ENCODE data around the gene ISLR. TPM values are rescaled to one million over a fixed set of nuclear protein-coding genes. Genes with fewer than 3 reads are reported as not detected.

ISLR gene, protein sequence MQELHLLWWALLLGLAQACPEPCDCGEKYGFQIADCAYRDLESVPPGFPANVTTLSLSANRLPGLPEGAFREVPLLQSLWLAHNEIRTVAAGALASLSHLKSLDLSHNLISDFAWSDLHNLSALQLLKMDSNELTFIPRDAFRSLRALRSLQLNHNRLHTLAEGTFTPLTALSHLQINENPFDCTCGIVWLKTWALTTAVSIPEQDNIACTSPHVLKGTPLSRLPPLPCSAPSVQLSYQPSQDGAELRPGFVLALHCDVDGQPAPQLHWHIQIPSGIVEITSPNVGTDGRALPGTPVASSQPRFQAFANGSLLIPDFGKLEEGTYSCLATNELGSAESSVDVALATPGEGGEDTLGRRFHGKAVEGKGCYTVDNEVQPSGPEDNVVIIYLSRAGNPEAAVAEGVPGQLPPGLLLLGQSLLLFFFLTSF
- not detected in 3 replicates for polyA plus RNA-seq
- polyA plus RNA-seq (2011; ENCODE audit: low read depth) = not detected
- polyA plus RNA-seq (2011; cell fraction: cytosol; rRNA removed) = not detected in 2 replicates
- not detected in 2 replicates for polyA plus RNA-seq (2011; cell fraction: nucleus; rRNA removed)
- not detected in 2 replicates for polyA plus RNA-seq (2012; ENCODE audit: low replicate concordance)
- not detected in 3 replicates for polyA minus RNA-seq
- not detected for polyA minus RNA-seq (2011; cell fraction: cytosol; rRNA and poly(A)+ RNA removed)
- polyA minus RNA-seq (2011; cell fraction: nucleus; rRNA and poly(A)+ RNA removed) = not detected in 2 replicates

DNA sequence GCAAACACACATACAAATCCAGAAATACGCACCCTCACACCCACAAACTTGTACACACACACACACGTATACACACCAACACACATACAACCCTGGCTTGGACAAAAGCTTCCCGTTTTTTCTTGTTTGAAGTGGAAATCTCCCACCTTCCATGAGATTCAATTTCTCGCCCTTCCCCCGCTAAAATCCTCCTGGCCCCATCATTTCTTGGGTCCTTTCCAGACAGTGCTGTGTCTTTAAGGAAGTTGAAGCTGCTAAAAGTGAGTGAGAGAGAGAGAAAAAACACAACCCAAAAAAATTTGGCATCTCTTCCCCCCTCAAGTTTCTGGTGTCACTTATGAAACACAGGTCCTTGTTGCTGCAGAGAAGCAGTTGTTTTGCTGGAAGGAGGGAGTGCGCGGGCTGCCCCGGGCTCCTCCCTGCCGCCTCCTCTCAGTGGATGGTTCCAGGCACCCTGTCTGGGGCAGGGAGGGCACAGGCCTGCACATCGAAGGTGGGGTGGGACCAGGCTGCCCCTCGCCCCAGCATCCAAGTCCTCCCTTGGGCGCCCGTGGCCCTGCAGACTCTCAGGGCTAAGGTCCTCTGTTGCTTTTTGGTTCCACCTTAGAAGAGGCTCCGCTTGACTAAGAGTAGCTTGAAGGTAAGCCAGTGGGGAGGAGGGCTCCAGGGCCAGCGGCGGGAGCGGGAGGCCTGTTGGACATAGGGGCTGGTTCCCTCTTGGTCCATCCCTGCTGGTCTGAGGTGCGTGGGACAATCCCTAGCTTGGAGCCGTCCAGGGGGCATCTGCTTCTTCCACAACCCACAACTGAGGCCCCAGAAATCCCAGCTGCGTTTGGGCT, at the start of gene ISLR:
Gene ISLR (plus strand): TSS at position 331 of the 839 bp plus-strand sequence. CDS start 1,149 bp downstream, outside the sequence.
- dilution Hi-C loops (cut with MboI; ENCODE audit: extremely low pct_ligation_motif_present, low sequenced_read_pairs) = no loop called here
- Histone ChIP-seq H3K9ac (ENCODE audit: control insufficient read depth, extremely low read depth, insufficient read depth, low read length) (no peak within 1 kb of the TSS), H2AFZ (ENCODE audit: control insufficient read depth, low read length) (no peak within 1 kb of the TSS), H3K4me3 (ENCODE audit: control insufficient read depth in 2 of 3, extremely low read depth in 1 of 3, insufficient read depth in 2 of 3, low read depth in 1 of 3, low read length in 3 of 3) (no peak within 1 kb of the TSS), H3K79me2 (ENCODE audit: control insufficient read depth, insufficient read depth, low read length) (no peaks in the 10 kb centered on the region), H3K27ac (ENCODE audit: control insufficient read depth, insufficient read depth, low read length) (no peak within 1 kb of the TSS), H3K4me1 (ENCODE audit: control insufficient read depth, extremely low read depth, insufficient read depth, low read length) (no peaks in the 10 kb centered on the region), H3K36me3 (ENCODE audit: control insufficient read depth in 2 of 2, extremely low read depth in 1 of 2, insufficient read depth in 2 of 2, low read length in 2 of 2) (no peaks in the 10 kb centered on the region), H3K9me3 (ENCODE audit: control insufficient read depth, low read depth, low read length) (no peaks in the 10 kb centered on the region), H3K9me1 (ENCODE audit: control insufficient read depth, extremely low read depth, insufficient read depth, low read length) (no peaks in the 10 kb centered on the region), H3K4me2 (ENCODE audit: control insufficient read depth, extremely low read depth, insufficient read depth, low read depth, low read length) (no peak within 1 kb of the TSS), H3K27me3 (ENCODE audit: control insufficient read depth, extremely low read depth, insufficient read depth, low read length) (peaks cover 27% of the 10 kb centered on the region), H4K20me1 (ENCODE audit: control insufficient read depth, extremely low read depth, insufficient read depth, low read length) (no peaks in the 10 kb centered on the region)
- FAIRE-seq (no peak), DNase-seq (ENCODE audit: low read depth, low spot score) (no peak)
- no peak for TF ChIP-seq EZH2 (IDR thresholded peaks at IDR 0.05; ENCODE audit: low read length)
- TF ChIP-seq, protein P1, sequence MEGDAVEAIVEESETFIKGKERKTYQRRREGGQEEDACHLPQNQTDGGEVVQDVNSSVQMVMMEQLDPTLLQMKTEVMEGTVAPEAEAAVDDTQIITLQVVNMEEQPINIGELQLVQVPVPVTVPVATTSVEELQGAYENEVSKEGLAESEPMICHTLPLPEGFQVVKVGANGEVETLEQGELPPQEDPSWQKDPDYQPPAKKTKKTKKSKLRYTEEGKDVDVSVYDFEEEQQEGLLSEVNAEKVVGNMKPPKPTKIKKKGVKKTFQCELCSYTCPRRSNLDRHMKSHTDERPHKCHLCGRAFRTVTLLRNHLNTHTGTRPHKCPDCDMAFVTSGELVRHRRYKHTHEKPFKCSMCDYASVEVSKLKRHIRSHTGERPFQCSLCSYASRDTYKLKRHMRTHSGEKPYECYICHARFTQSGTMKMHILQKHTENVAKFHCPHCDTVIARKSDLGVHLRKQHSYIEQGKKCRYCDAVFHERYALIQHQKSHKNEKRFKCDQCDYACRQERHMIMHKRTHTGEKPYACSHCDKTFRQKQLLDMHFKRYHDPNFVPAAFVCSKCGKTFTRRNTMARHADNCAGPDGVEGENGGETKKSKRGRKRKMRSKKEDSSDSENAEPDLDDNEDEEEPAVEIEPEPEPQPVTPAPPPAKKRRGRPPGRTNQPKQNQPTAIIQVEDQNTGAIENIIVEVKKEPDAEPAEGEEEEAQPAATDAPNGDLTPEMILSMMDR (optimal IDR thresholded peaks at IDR 0.05 in 1 of 3, IDR thresholded peaks at IDR 0.05 in 1 of 3, conservative IDR thresholded peaks at IDR 0.05 in 1 of 3; ENCODE audit: extremely low read depth in 1 of 3, insufficient read depth in 2 of 3, low read length in 3 of 3) = no peak

DNA sequence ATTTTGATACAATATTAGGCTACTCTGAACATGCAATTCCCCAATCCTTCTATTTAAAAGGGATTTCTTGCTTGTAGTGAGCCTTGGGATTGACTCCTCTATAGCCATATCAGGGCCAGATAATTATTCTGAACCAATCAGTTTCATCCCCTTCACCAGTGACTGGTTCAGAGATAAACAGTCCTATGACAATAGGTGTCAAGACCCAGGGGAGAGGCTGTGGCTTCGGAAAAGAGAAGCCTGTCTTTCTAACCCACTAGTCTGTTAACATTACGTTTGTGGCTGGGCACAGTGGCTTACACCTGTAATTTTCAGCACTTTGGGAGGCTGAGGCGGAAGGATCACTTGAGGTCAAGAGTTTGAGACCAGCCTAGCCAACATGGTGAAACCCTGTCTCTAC, 49.3 kb upstream of the ISLR start:
- DNase-seq (ENCODE audit: low read depth, low spot score) = no peak
- Histone ChIP-seq H3K4me3 (ENCODE audit: control insufficient read depth in 2 of 3, extremely low read depth in 1 of 3, insufficient read depth in 2 of 3, low read depth in 1 of 3, low read length in 3 of 3) (no peak overlapping the region), H3K4me2 (ENCODE audit: control insufficient read depth, extremely low read depth, insufficient read depth, low read depth, low read length) (no peak overlapping the region), H3K79me2 (ENCODE audit: control insufficient read depth, insufficient read depth, low read length) (no peaks in the 10 kb centered on the region), H2AFZ (ENCODE audit: control insufficient read depth, low read length) (no peak overlapping the region), H4K20me1 (ENCODE audit: control insufficient read depth, extremely low read depth, insufficient read depth, low read length) (no peaks in the 10 kb centered on the region), H3K4me1 (ENCODE audit: control insufficient read depth, extremely low read depth, insufficient read depth, low read length) (peaks cover 5% of the 10 kb centered on the region), H3K9me3 (ENCODE audit: control insufficient read depth, low read depth, low read length) (no peaks in the 10 kb centered on the region), H3K9ac (ENCODE audit: control insufficient read depth, extremely low read depth, insufficient read depth, low read length) (no peak overlapping the region), H3K9me1 (ENCODE audit: control insufficient read depth, extremely low read depth, insufficient read depth, low read length) (no peaks in the 10 kb centered on the region), H3K36me3 (ENCODE audit: control insufficient read depth in 2 of 2, extremely low read depth in 1 of 2, insufficient read depth in 2 of 2, low read length in 2 of 2) (no peaks in the 10 kb centered on the region), H3K27me3 (ENCODE audit: control insufficient read depth, extremely low read depth, insufficient read depth, low read length) (peaks cover 51% of the 10 kb centered on the region), H3K27ac (ENCODE audit: control insufficient read depth, insufficient read depth, low read length) (no peak overlapping the region)
- FAIRE-seq = no peak
- TF ChIP-seq, protein P1 (optimal IDR thresholded peaks at IDR 0.05 in 1 of 3, IDR thresholded peaks at IDR 0.05 in 1 of 3, conservative IDR thresholded peaks at IDR 0.05 in 1 of 3; ENCODE audit: extremely low read depth in 1 of 3, insufficient read depth in 2 of 3, low read length in 3 of 3) = no peak
- no peak for TF ChIP-seq EZH2 (IDR thresholded peaks at IDR 0.05; ENCODE audit: low read length)
- dilution Hi-C loops (cut with MboI; ENCODE audit: extremely low pct_ligation_motif_present, low sequenced_read_pairs) = no loop called here

Measured in keratinocyte (primary cell).